ENCODE data around the gene TTLL11.

The TTLL11 gene

DNA sequence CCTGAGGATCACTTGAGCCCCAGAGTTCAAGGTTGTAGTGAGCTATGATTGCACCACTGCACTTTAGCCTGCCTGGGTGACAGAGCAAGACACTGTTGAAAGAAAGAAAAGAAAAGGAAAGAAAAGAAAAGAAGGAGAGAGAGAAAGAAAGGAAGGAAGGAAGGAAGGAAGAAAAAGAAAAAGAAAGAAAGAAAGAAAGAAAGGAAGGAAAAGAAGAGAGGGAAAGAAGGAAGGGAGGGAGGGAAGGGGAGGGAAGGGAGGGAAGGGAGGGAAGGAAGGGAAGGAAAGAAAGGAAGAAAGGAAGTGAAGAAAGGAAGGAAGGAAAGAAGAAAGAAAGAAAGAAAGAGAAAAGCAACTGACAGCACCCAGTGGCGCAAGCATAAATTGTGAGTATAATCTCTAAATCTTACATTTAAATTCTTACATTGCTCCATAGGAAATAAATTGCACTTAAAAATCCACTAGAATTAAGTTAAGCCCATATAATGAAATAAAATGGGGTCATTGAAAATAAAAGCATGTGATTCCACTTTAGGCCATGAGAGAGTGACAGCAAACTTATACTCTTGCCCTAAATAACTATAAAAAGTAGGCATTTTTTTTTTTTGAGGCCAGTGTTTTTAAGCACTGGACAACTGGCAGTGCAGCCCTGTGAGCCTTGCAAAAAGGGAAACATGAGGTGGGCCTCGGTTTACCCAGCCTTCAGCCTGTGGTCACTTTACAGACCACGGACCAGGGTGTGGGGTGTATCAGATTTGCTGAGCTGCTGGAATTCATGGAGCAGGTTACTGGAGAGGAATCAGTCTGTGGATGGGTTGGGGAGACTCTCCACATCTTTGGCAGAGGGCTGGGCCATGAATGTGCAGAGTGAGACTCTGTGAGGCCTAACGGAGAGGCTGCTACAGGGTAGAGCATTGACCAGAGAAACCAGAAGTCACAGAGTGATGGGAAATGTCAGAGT, 175.5 kb downstream of the TTLL11 start:
- Histone ChIP-seq H3K4me3 (ENCODE audit: low read depth, low read length) (no peak overlapping the region), H3K36me3 (replicated peaks) (no peaks in the 10 kb centered on the region), H3K27ac (no peak overlapping the region), H3K27me3 (replicated peaks) (no peaks in the 10 kb centered on the region)
- DNase-seq: no peak
- TF ChIP-seq, protein P1, sequence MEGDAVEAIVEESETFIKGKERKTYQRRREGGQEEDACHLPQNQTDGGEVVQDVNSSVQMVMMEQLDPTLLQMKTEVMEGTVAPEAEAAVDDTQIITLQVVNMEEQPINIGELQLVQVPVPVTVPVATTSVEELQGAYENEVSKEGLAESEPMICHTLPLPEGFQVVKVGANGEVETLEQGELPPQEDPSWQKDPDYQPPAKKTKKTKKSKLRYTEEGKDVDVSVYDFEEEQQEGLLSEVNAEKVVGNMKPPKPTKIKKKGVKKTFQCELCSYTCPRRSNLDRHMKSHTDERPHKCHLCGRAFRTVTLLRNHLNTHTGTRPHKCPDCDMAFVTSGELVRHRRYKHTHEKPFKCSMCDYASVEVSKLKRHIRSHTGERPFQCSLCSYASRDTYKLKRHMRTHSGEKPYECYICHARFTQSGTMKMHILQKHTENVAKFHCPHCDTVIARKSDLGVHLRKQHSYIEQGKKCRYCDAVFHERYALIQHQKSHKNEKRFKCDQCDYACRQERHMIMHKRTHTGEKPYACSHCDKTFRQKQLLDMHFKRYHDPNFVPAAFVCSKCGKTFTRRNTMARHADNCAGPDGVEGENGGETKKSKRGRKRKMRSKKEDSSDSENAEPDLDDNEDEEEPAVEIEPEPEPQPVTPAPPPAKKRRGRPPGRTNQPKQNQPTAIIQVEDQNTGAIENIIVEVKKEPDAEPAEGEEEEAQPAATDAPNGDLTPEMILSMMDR (IDR thresholded peaks at IDR 0.05; ENCODE audit: low read depth, low read length, missing control alignments): no peak
- in situ Hi-C loops (cut with HindIII; ENCODE audit: low pct_ligation_motif_present, low sequenced_read_pairs): no loop called here

DNA sequence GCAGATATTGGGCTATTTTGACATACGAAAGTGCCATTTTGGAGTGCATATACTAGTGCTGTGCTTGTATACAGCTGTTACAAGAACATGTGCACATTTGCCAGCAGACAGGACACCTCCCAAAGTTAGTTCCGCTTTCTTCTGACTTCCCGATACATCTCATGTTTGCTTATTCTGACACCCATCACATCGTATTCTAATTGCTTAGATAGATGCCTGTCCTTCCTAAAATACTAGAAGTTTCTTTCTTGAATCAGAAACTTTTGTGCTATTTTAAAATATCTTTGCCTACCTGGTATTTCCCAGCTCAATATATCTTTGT, 177.8 kb downstream of the TTLL11 start:
- in situ Hi-C loops (cut with HindIII; ENCODE audit: low pct_ligation_motif_present, low sequenced_read_pairs): no loop called here
- Histone ChIP-seq H3K27ac (no peak overlapping the region), H3K4me3 (ENCODE audit: low read depth, low read length) (no peak overlapping the region), H3K36me3 (replicated peaks) (no peaks in the 10 kb centered on the region), H3K27me3 (replicated peaks) (no peaks in the 10 kb centered on the region)
- TF ChIP-seq, protein P1 (IDR thresholded peaks at IDR 0.05; ENCODE audit: low read depth, low read length, missing control alignments): no peak
- no peak for DNase-seq

DNA sequence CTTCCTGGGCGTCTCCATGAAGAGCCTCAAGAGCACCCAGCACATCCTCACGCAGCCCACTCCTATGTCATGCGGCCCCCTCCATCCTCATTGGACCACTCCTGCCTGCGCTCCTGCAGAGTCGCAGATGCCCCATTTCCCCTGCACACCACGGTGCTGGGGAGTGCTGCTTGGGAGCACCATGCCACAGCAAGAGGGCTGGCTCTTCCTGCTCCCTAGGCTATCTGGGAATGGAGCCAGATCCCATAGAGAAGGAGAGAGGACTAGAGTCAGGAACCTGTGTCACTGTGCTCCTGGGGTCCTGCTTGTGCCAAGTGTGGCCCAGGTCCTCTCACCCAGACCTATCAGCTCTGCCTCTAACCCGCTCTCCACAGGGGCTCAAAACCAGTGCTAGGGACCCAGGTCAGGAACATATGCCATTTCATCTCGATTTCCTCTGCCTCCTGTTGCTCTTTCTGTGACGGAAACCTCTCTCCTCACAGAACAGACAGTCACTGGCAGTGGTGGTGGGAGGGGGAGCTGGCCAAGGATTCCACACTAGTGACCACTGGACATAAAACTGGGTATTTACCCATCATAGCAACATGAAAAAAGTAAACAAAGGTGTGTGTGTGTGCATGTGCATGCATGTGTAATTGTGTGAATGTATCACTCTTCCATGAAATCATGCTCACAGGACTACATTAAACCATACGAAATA, 178.4 kb downstream of the TTLL11 start:
- no peak overlapping the region for H3K27ac ChIP-seq
- H3K27me3 ChIP-seq (replicated peaks): no peaks in the 10 kb centered on the region
- in situ Hi-C loops (cut with HindIII; ENCODE audit: low pct_ligation_motif_present, low sequenced_read_pairs): no loop called here
- no peak for DNase-seq
- H3K4me3 ChIP-seq (ENCODE audit: low read depth, low read length): no peak overlapping the region
- no peaks in the 10 kb centered on the region for H3K36me3 ChIP-seq (replicated peaks)
- TF ChIP-seq, protein P1 (IDR thresholded peaks at IDR 0.05; ENCODE audit: low read depth, low read length, missing control alignments): no peak

DNA sequence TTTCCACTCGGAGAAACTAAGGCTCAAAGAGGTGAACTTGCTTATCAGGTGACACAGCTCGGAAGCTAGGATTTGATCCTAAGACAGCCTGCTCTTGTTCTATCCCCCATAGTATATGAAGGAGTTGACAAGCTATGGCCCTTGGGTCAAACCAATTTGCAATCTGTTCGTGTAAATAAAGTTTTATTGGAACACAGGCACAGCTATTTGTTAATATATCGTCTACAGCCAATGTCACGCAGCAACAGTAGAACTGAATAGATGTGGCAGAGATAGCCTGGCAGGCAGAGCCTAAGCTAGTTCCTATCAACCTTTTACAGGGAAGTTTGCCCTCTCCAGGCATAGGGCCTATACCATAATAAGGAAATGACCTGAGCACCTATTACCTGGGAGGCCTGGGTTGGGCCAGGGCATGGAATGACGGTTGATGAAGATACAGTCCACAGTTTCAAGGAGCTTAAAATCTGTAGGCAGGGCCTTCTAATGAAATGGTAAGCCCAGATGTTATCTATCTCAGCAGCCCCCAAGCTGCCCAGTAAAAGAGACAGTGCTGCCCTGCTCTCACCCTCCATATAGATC, 179.0 kb downstream of the TTLL11 start:
- no peak for DNase-seq
- Histone ChIP-seq H3K4me3 (ENCODE audit: low read depth, low read length) (no peak overlapping the region), H3K27ac (no peak overlapping the region), H3K27me3 (replicated peaks) (no peaks in the 10 kb centered on the region), H3K36me3 (replicated peaks) (no peaks in the 10 kb centered on the region)
- in situ Hi-C loops (cut with HindIII; ENCODE audit: low pct_ligation_motif_present, low sequenced_read_pairs): no loop called here
- TF ChIP-seq, protein P1 (IDR thresholded peaks at IDR 0.05; ENCODE audit: low read depth, low read length, missing control alignments): no peak

DNA sequence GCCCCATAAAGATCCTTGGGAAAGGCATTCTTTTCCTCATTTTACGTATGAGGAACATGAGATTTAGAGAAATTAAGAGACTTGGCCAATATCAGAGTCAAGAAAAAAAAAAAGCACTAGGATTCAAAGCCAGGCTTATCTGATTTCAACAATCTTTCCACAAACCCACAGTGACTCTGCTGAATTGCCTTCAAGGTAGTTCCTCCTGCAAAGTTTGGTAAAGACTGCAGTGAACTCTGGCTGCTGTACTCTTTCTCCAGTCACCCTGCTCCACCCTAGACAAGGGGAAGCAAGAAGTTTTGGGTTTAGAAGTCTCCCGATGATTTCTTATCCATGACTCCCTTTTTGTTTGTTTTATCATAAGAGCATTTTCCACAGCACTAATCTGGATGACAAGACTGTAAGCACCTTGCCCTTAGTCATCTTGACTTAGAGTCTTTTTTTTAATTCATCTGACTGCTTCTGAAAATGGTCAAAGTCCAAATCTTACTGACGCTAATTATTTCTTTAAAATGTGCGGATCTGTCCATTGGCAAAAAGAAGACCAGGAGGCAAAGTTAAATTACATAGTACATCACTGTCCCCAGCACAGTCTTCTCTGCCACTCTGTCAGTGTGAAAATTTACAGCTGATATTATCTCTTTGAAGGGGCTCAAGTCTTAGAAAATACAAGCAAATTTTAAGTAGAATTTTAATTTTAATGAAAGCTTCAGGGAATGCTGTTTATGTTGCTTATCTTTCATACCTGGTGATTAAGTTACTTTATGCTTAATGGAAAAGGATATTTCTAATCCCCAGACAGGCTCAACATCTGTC, 180.1 kb downstream of the TTLL11 start:
- H3K4me3 ChIP-seq (ENCODE audit: low read depth, low read length): no peak overlapping the region
- H3K36me3 ChIP-seq (replicated peaks): no peaks in the 10 kb centered on the region
- TF ChIP-seq, protein P1 (IDR thresholded peaks at IDR 0.05; ENCODE audit: low read depth, low read length, missing control alignments): no peak
- in situ Hi-C loops (cut with HindIII; ENCODE audit: low pct_ligation_motif_present, low sequenced_read_pairs): no loop called here
- DNase-seq: no peak
- H3K27me3 ChIP-seq (replicated peaks): no peaks in the 10 kb centered on the region
- no peak overlapping the region for H3K27ac ChIP-seq
